OCI-LY7 (cell line): ENCODE results near the gene PRSS27. TPM values are rescaled to one million over a fixed set of nuclear protein-coding genes. Genes with fewer than 3 reads are reported as not detected.
A peak's percentile ranks its signal among the peaks of the same experiment; 100 is the strongest.
"Not testable (repeated sequence)": the region's sequence is repeated elsewhere in the genome, so short reads cannot be mapped to it uniquely, and the experiment has no call there.

Source experiments
- BruUV-seq: library from RNA; stranded (reverse); fragments of 400-500 nt; replicated peaks from 2 replicates; lab custom pipeline; 2021; lab: Mats Ljungman, UMichigan
- CTCF ChIA-PET: fragments of 300-600 bp; sonication (Branson Sonifier 250); formaldehyde crosslinking; loops from one replicate; lab custom pipeline; 2022; ENCODE audit warnings: antibody characterized with exemption; ENCODE audit not compliant: unreplicated experiment; lab: Charles Lee
- POLR2A ChIA-PET: fragments of 300-600 bp; sonication (Branson Sonifier 250); formaldehyde crosslinking; loops from one replicate; lab custom pipeline; 2022; ENCODE audit warnings: antibody characterized with exemption; lab: Charles Lee
- DNase-seq: peaks from one replicate; pipeline ENCODE4 v3.0.0-alpha.2; 2015; ENCODE audit warnings: low spot score
- H2AFZ ChIP-seq: fragments of 200-600 bp; sonication (generic), shearing (Covaris generic); 2 replicates; pipeline ENCODE4 v1.6.1; 2014; ENCODE audit warnings: mild to moderate bottlenecking, antibody characterized with exemption, low read length, moderate library complexity
- H3K27ac ChIP-seq: fragments of 200-600 bp; sonication (generic); 2 replicates; pipeline ENCODE4 v1.5.1; 2014; ENCODE audit warnings: mixed run types, low read depth, mild to moderate bottlenecking, moderate library complexity, low read length, inconsistent platforms; ENCODE audit not compliant: poor library complexity, severe bottlenecking
- H3K36me3 ChIP-seq: fragments of 200-600 bp; sonication (generic); 2 replicates; pipeline ENCODE4 v1.6.1; 2014; ENCODE audit warnings: mild to moderate bottlenecking, antibody characterized with exemption, low read length, moderate library complexity, mixed read lengths; ENCODE audit not compliant: insufficient read depth
- H3K4me1 ChIP-seq: fragments of 200-600 bp; sonication (generic); 2 replicates; pipeline ENCODE4 v1.5.1; 2014; ENCODE audit warnings: mild to moderate bottlenecking, low read length; ENCODE audit not compliant: insufficient read depth, poor library complexity, severe bottlenecking
- H3K4me2 ChIP-seq: fragments of 200-600 bp; sonication (generic); 2 replicates; pipeline ENCODE4 v1.6.1; 2014; ENCODE audit warnings: mild to moderate bottlenecking, low read length
- H3K4me3 ChIP-seq: fragments of 200-600 bp; sonication (generic); 2 replicates; pipeline ENCODE4 v1.5.1; 2014; ENCODE audit warnings: mild to moderate bottlenecking, low read depth, low read length; ENCODE audit not compliant: poor library complexity, severe bottlenecking
- H3K79me2 ChIP-seq: fragments of 200-600 bp; sonication (generic); 2 replicates; pipeline ENCODE4 v1.6.1; 2016; ENCODE audit warnings: low read depth, mild to moderate bottlenecking, low read length, moderate library complexity, mixed read lengths; ENCODE audit not compliant: insufficient read depth
- H3K9me2 ChIP-seq: fragments of 200-600 bp; sonication (generic); 2 replicates; pipeline ENCODE4 v1.6.1; 2016; ENCODE audit warnings: mild to moderate bottlenecking, low read length, mixed read lengths; ENCODE audit not compliant: insufficient read depth
- H3K9me3 ChIP-seq: fragments of 200-600 bp; sonication (generic); 2 replicates; pipeline ENCODE4 v1.6.1; 2014; ENCODE audit warnings: mild to moderate bottlenecking, mixed run types, low read length, mixed read lengths
- H4K20me1 ChIP-seq: fragments of 200-600 bp; sonication (generic); 2 replicates; pipeline ENCODE4 v1.6.1; 2014; ENCODE audit warnings: mild to moderate bottlenecking, antibody characterized with exemption, low read length, moderate library complexity, mixed read lengths; ENCODE audit not compliant: insufficient read depth
- EZH2phosphoT487 ChIP-seq: fragments of 200-600 bp; sonication (generic); IDR thresholded peaks from 2 replicates; pipeline ENCODE4 v1.6.1; 2018; ENCODE audit warnings: low read depth, borderline replicate concordance, mild to moderate bottlenecking, mixed run types, antibody characterized with exemption, low read length, moderate library complexity, mixed read lengths
- intact Hi-C: fragments of 100-400 bp; cut with micrococcal nuclease; formaldehyde crosslinking; loops from one replicate; pipeline ENCODE4 v1.10.0; 2022; ENCODE audit not compliant: unreplicated experiment
- total RNA-seq, 2 experiments: library from RNA; depleted of rRNA in 1 of 2; stranded (reverse); fragments of >200 nt in 1 of 2; shearing (Covaris generic) in 1 of 2; gene quantifications; 2 replicates each; pipeline ENCODE4 v1.2.3, GENCODE V29; 2014 to 2022
- TF ChIP-seq, protein P1 (sequence below): fragments of 200-600 bp; sonication (generic); conservative IDR thresholded peaks from 2 replicates; pipeline ENCODE4 v1.5.1; 2014; ENCODE audit warnings: mild to moderate bottlenecking, antibody characterized with exemption, low read length, moderate library complexity, mixed read lengths

Gene PRSS27
- total RNA-seq, 2 experiments from 2014 or later, result 2.7 to 7.7 TPM

DNA sequence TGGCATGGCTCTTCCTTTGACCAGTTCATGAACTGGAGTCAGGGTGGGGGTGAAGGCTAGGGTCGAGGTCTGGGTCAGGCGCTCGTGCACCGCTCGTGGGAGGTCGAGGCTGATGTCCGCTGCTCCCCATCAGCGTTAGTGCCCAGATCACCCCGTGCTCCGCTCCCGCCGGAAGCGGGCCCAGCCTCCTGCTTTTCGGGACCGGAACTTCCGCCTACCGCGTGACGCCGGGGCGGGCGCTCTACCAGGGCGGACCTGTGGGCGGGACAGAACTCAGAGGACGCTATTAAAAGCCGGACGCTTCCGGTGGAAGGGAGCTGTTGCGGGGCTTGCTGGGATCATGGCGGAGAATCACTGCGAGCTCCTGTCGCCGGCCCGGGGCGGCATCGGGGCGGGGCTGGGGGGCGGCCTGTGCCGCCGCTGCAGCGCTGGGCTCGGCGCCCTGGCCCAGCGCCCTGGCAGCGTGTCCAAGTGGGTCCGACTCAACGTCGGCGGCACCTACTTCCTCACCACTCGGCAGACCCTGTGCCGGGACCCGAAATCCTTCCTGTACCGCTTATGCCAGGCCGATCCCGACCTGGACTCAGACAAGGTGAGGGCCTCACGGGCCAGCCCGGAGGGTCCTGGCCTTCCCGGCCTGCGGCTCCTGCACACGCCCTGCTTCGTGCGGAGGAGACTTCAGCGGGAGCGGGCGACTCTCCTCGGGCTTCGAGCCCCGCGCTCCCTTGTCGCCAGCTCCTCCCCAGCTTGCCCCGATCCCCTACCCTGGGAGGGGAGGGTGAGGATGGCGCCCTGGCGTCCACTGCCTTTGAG lies 37.6 kb downstream of the PRSS27 start, which contains the start of gene KCTD5:
Gene KCTD5, plus strand, starts transcription at position 315 of the 813 bp plus-strand sequence. Its CDS starts 26 bp downstream, at position 341.
- H3K79me2 ChIP-seq, result peaks cover 26% of the 10 kb centered on the region
- peak within 1 kb of the TSS; percentile 90 for H3K4me3 ChIP-seq
- BruUV-seq, result no TSS peak
- intact Hi-C loops, result loop anchor here (1.0 to 2.0 kb wide), 2 partner anchors 38 to 70 kb away; partner anchors contain the start of genes PRSS27 and SRRM2
- peak within 1 kb of the TSS; percentile 73 for H3K4me2 ChIP-seq
- ChIA-PET POLR2A (interaction anchor here (1.0 to 1.6 kb wide), 2 partner anchors 9 to 200 kb away, joined by 3 to 5 read pairs; no protein-coding TSS in a partner anchor), CTCF (no interaction called here)
- H3K27ac ChIP-seq, result peak within 1 kb of the TSS; percentile 43
- H3K36me3 ChIP-seq, result peaks cover 3% of the 10 kb centered on the region; the same call in 1 of the 2 replicates
- H3K9me3 ChIP-seq, result no peaks in the 10 kb centered on the region
- no peak for TF ChIP-seq EZH2phosphoT487
- TF ChIP-seq, protein P1, sequence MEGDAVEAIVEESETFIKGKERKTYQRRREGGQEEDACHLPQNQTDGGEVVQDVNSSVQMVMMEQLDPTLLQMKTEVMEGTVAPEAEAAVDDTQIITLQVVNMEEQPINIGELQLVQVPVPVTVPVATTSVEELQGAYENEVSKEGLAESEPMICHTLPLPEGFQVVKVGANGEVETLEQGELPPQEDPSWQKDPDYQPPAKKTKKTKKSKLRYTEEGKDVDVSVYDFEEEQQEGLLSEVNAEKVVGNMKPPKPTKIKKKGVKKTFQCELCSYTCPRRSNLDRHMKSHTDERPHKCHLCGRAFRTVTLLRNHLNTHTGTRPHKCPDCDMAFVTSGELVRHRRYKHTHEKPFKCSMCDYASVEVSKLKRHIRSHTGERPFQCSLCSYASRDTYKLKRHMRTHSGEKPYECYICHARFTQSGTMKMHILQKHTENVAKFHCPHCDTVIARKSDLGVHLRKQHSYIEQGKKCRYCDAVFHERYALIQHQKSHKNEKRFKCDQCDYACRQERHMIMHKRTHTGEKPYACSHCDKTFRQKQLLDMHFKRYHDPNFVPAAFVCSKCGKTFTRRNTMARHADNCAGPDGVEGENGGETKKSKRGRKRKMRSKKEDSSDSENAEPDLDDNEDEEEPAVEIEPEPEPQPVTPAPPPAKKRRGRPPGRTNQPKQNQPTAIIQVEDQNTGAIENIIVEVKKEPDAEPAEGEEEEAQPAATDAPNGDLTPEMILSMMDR, result no peak
- DNase-seq, result peak; percentile 97
- H2AFZ ChIP-seq, result peak within 1 kb of the TSS; percentile 65; the same call in 1 of the 2 replicates
- no peaks in the 10 kb centered on the region for H3K9me2 ChIP-seq
- H4K20me1 ChIP-seq, result peaks cover 8% of the 10 kb centered on the region
- H3K4me1 ChIP-seq, result peaks cover 16% of the 10 kb centered on the region

DNA sequence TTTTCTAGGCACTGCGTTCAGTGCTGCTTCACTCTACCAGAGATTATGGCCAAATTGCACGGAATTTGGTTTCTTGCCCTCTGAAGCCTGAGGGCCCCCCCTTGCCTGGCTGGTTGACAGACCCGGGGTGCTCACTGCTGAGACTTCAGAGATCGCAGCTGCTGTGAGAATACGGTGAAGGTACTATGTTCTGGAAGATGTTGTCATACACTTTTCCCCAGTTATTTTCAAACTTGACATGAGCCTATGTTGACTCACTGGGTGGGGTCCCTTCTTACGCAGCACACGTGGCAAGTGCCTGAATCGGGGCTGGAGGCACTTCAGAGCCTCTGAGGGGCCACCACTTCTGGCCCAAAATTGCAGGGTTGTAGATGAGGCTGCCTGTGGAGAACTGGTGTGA lies 39.7 kb downstream of the PRSS27 start:
- H4K20me1 ChIP-seq, H3K4me2 ChIP-seq, H2AFZ ChIP-seq, H3K4me3 ChIP-seq, H3K27ac ChIP-seq, H3K9me3 ChIP-seq, CTCF ChIA-PET, DNase-seq, H3K9me2 ChIP-seq, H3K36me3 ChIP-seq, intact Hi-C loops, BruUV-seq, H3K4me1 ChIP-seq: not testable (repeated sequence)
- H3K79me2 ChIP-seq, result peaks cover 21% of the 10 kb centered on the region
- POLR2A ChIA-PET, result interaction anchor here (0.6 kb wide), 2 partner anchors 20 to 72 kb away, joined by 3 to 4 read pairs; partner anchors contain the start of gene SRRM2

DNA sequence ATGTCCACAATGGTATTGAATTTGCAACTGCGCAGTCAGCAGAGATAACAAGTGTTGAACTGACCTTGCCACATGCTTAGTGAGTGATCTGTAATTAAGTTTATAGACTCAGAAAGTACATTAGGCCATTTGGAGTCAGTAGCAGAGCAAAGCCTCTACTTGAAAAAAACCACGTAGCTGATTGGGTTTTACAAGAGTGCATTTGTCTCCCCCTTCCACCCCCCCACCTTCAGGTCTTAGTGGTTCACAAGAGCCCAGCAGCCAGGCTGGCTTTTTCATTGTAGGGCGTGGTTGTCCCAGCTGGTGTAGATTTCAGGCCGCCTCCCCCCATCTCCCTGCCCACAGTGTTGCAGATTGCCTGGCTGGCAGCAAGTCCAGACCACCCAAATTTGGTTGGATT lies 40.1 kb downstream of the PRSS27 start:
- H3K4me3 ChIP-seq, H3K36me3 ChIP-seq, BruUV-seq, POLR2A ChIA-PET, H3K4me2 ChIP-seq, H3K9me2 ChIP-seq, H4K20me1 ChIP-seq, H2AFZ ChIP-seq, H3K9me3 ChIP-seq, CTCF ChIA-PET, H3K27ac ChIP-seq, DNase-seq, H3K4me1 ChIP-seq: not testable (repeated sequence)
- intact Hi-C loops, result loop anchor here (10.0 kb wide), 1 partner anchor 145 kb away; the partner anchor contains the start of genes CEMP1 and PDPK1
- H3K79me2 ChIP-seq, result peaks cover 21% of the 10 kb centered on the region

DNA sequence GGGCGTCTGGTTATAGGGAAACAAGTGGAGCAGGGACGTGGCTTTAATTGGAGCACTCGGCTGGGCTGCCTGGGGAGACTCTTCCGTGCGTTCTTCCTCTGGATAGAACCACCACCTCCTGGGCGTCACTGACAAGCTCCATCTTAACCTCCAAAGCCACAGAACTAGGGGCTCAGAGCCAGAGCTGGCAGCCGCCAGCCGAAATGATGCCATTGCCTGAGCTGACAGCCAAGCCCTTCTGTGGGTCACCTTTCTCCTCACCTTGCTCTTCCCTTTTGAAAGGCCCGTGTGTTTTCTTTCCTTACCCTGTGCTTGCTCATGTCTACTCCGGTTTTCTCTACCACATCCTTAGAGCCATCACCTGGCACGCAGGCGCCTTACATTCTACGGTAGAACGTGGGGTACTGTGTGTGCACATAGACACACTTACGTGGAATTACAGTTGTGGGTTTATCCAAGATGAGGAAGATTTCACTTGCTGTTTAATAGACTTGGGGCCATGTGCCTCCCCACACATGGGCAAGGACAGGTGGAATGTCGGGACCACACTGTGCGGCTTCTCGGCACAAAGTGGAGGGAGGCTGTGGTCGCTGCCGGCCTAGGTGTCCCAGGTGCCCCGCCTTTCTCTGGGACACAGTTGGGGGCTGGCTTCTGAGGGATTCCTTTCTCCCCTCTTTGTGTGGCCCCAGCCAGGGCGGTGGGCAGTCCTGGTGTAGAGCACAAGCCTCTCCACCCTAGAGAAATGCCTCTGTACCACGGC lies 41.6 kb downstream of the PRSS27 start:
- H2AFZ ChIP-seq, H3K4me2 ChIP-seq, H3K4me1 ChIP-seq, H3K4me3 ChIP-seq, H3K36me3 ChIP-seq, DNase-seq, H4K20me1 ChIP-seq, H3K9me2 ChIP-seq, H3K27ac ChIP-seq, H3K9me3 ChIP-seq, POLR2A ChIA-PET, CTCF ChIA-PET, BruUV-seq: not testable (repeated sequence)
- H3K79me2 ChIP-seq, result peaks cover 21% of the 10 kb centered on the region
- intact Hi-C loops, result loop anchor here (10.0 kb wide), 1 partner anchor 144 kb away; the partner anchor contains the start of genes CEMP1 and PDPK1

DNA sequence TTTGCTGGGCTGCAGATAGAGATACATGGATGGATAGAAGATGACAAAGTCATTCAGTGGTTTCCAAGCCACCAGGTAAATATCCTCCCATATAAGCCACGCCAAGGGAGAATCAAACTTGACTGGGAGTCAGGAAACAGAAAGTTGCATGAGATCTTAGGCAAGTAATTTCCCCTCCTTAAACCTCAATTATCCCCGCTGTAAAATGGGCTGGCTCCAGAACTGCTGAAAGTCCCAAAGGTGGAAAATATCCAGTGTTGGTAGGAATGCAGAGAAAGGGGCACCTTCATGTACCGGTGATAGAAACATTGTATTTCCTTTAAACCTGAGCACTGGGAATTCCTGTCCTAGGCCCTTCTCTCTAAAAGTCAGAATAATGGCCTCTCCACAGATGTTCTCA lies 43.1 kb downstream of the PRSS27 start:
- CTCF ChIA-PET, BruUV-seq, H3K4me2 ChIP-seq: not testable (repeated sequence)

More for the DNA sequence above, 43.1 kb downstream of the PRSS27 start:
- H3K9me2 ChIP-seq, POLR2A ChIA-PET, H3K36me3 ChIP-seq, H3K9me3 ChIP-seq, H3K4me3 ChIP-seq, H4K20me1 ChIP-seq, H3K27ac ChIP-seq, DNase-seq, H2AFZ ChIP-seq: not testable (repeated sequence)
- intact Hi-C loops, result loop anchor here (10.0 kb wide), 1 partner anchor 142 kb away; the partner anchor contains the start of genes CEMP1 and PDPK1
- Histone ChIP-seq H3K4me1 (peaks cover 13% of the 10 kb centered on the region), H3K79me2 (peaks cover 19% of the 10 kb centered on the region)
